OCI-LY3 (cell line): ENCODE results near the gene NEURL2.

Experiments used
- CTCF ChIP-seq: fragments of 200-600, 300-600 bp; sonication (generic); IDR thresholded peaks from 2 replicates; pipeline ENCODE4 v1.5.1; 2014; ENCODE audit warnings: antibody characterized with exemption, low read length, low read depth
- EZH2phosphoT487 ChIP-seq: fragments of 200-600 bp; shearing (Covaris generic); IDR thresholded peaks from 2 replicates; pipeline ENCODE4 v1.6.1; 2018; ENCODE audit warnings: antibody characterized with exemption, mixed run types, low read depth

- no peak for TF ChIP-seq CTCF
- TF ChIP-seq EZH2phosphoT487: no peak
These were observed 49.5 kb upstream of the NEURL2 start for GRCh38 chr20:45940469-45940868.
